Hepatocyte (in vitro differentiated cells): ENCODE results near the gene EGLN2.

ENCODE experiments used
- EZH2 ChIP-seq: fragments of 200-600 bp; sonication (generic); IDR thresholded peaks from 2 replicates; pipeline ENCODE4 v1.6.1; 2016; ENCODE audit warnings: antibody characterized with exemption, mild to moderate bottlenecking, borderline replicate concordance
- TF ChIP-seq, protein P1 (sequence below): fragments of 200-600 bp; sonication (generic); IDR thresholded peaks from 2 replicates; pipeline ENCODE4 v1.5.1; 2016; ENCODE audit warnings: antibody characterized with exemption, mild to moderate bottlenecking; ENCODE audit not compliant: poor library complexity

DNA sequence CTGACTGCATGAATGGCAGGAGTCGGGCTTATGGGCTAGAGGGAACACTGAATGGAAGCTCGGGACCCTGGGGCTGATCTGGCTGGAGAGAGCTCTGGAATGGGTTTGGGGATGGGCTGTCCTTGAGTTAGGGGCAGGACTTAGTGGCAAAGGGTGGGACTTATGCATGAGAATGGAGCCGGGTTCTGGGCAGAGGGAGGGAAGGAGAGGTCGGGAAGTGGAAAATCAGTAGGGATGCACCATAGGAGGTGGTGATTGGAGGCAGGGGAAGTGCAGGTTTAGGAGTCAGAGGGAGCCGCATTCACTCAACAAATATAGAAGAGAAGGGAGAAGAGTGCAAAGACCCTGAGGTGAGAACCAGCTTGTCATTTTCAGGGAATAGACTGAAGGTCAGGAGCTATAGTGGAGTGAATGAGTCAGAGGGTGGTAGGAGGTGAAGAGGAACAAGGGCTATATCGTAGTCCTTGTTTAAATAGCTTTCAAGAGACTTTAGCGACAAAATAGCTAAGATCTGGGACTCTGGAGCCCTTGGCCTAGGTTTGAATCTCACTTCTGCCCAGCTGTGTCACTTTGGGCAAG, 20.2 kb upstream of the EGLN2 start:
- TF ChIP-seq, protein P1, sequence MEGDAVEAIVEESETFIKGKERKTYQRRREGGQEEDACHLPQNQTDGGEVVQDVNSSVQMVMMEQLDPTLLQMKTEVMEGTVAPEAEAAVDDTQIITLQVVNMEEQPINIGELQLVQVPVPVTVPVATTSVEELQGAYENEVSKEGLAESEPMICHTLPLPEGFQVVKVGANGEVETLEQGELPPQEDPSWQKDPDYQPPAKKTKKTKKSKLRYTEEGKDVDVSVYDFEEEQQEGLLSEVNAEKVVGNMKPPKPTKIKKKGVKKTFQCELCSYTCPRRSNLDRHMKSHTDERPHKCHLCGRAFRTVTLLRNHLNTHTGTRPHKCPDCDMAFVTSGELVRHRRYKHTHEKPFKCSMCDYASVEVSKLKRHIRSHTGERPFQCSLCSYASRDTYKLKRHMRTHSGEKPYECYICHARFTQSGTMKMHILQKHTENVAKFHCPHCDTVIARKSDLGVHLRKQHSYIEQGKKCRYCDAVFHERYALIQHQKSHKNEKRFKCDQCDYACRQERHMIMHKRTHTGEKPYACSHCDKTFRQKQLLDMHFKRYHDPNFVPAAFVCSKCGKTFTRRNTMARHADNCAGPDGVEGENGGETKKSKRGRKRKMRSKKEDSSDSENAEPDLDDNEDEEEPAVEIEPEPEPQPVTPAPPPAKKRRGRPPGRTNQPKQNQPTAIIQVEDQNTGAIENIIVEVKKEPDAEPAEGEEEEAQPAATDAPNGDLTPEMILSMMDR, result no peak
- no peak for TF ChIP-seq EZH2
